ENCODE data around the gene IL34.
"Not testable (repeated sequence)": the region's sequence is repeated elsewhere in the genome, so short reads cannot be mapped to it uniquely, and the experiment has no call there.

The IL34 gene

GRCh38 chr16:70664325-70665112, 18.2 kb downstream of the IL34 start:
- no peak for FAIRE-seq
- no peak for TF ChIP-seq CTCF (IDR thresholded peaks at IDR 0.05; ENCODE audit: insufficient read depth, missing control alignments)
- DNase-seq (ENCODE audit: insufficient read length, low spot score) = no peak

- no peak for TF ChIP-seq CTCF (IDR thresholded peaks at IDR 0.05; ENCODE audit: insufficient read depth, missing control alignments)
- no peak for FAIRE-seq
- no peak for DNase-seq (ENCODE audit: insufficient read length, low spot score)
Measured at GRCh38 chr16:70665113-70665694, 18.8 kb downstream of the IL34 start.

GRCh38 chr16:70665806-70666735, 19.7 kb downstream of the IL34 start:
- DNase-seq (ENCODE audit: insufficient read length, low spot score) (no peak), FAIRE-seq (no peak)
- TF ChIP-seq CTCF (IDR thresholded peaks at IDR 0.05; ENCODE audit: insufficient read depth, missing control alignments) = no peak

- no peak for TF ChIP-seq CTCF (IDR thresholded peaks at IDR 0.05; ENCODE audit: insufficient read depth, missing control alignments)
- FAIRE-seq (no peak), DNase-seq (ENCODE audit: insufficient read length, low spot score) (no peak)
Measured at GRCh38 chr16:70670175-70670574, 23.8 kb downstream of the IL34 start.

GRCh38 chr16:70670938-70671337, 24.6 kb downstream of the IL34 start:
- DNase-seq (ENCODE audit: insufficient read length, low spot score); FAIRE-seq: not testable (repeated sequence)

- no peak for FAIRE-seq
- TF ChIP-seq CTCF (IDR thresholded peaks at IDR 0.05; ENCODE audit: insufficient read depth, missing control alignments) = no peak
- no peak for DNase-seq (ENCODE audit: insufficient read length, low spot score)
Measured at GRCh38 chr16:70674221-70675014, 28.1 kb downstream of the IL34 start.
